CD4-positive, alpha-beta T cell treated with Interferon gamma for 1 hour (primary cell): ENCODE data around the gene BDP1.
"Not testable (repeated sequence)": the region's sequence is repeated elsewhere in the genome, so short reads cannot be mapped to it uniquely, and the experiment has no call there.

ENCODE experiments used
- DNase-seq: peaks from one replicate; pipeline ENCODE4 v3.0.0-alpha.2; 2020

The BDP1 gene

GRCh38 chr5:71475788-71476384, 20.4 kb downstream of the BDP1 start:
- no peak for DNase-seq

GRCh38 chr5:71481441-71481840, 26.0 kb downstream of the BDP1 start:
- DNase-seq = no peak

- DNase-seq = no peak
These were observed 26.7 kb downstream of the BDP1 start for GRCh38 chr5:71482132-71482531.

- DNase-seq = no peak
These were observed 27.9 kb downstream of the BDP1 start for GRCh38 chr5:71483355-71483754.

- no peak for DNase-seq
These were observed 37.6 kb downstream of the BDP1 start for GRCh38 chr5:71492817-71493615.

- not testable (repeated sequence) for DNase-seq
These were observed 38.8 kb downstream of the BDP1 start for GRCh38 chr5:71494202-71494601.

- not testable (repeated sequence) for DNase-seq
These were observed 43.3 kb downstream of the BDP1 start for GRCh38 chr5:71498756-71499155.

- DNase-seq = no peak
These were observed 48.1 kb downstream of the BDP1 start for GRCh38 chr5:71503536-71503935.

- DNase-seq = no peak
These were observed 66.7 kb downstream of the BDP1 start for GRCh38 chr5:71522151-71522550.

- DNase-seq = not testable (repeated sequence)
These were observed 70.2 kb downstream of the BDP1 start for GRCh38 chr5:71525611-71526010.

GRCh38 chr5:71528206-71528605, 72.8 kb downstream of the BDP1 start:
- DNase-seq = no peak

GRCh38 chr5:71529682-71530081, 74.2 kb downstream of the BDP1 start:
- DNase-seq = no peak

- DNase-seq = no peak
These were observed 77.7 kb downstream of the BDP1 start for GRCh38 chr5:71533142-71533541.

GRCh38 chr5:71533615-71534014, 78.2 kb downstream of the BDP1 start:
- no peak for DNase-seq

- no peak for DNase-seq
These were observed 82.2 kb downstream of the BDP1 start for GRCh38 chr5:71537687-71538086.

- not testable (repeated sequence) for DNase-seq
These were observed 95.4 kb downstream of the BDP1 start for GRCh38 chr5:71550885-71551284.

GRCh38 chr5:71551582-71551981, 96.1 kb downstream of the BDP1 start:
- not testable (repeated sequence) for DNase-seq

GRCh38 chr5:71552026-71552749, 96.7 kb downstream of the BDP1 start:
- not testable (repeated sequence) for DNase-seq

- DNase-seq = no peak
These were observed 107.7 kb downstream of the BDP1 start for GRCh38 chr5:71563161-71563560.

- no peak for DNase-seq
These were observed 109.4 kb downstream of the BDP1 start for GRCh38 chr5:71564895-71565294.

GRCh38 chr5:71569748-71570509, 114.5 kb downstream of the BDP1 start:
- no peak for DNase-seq

- DNase-seq = not testable (repeated sequence)
These were observed 116.4 kb downstream of the BDP1 start for GRCh38 chr5:71571811-71572210.

- no peak for DNase-seq
These were observed 118.1 kb downstream of the BDP1 start for GRCh38 chr5:71573591-71573990.
